IMR-90 (cell line): ENCODE measurements around the gene KCTD16. TPM values are rescaled to one million over a fixed set of nuclear protein-coding genes. Genes with fewer than 3 reads are reported as not detected.
A peak's percentile ranks its signal among the peaks of the same experiment; 100 is the strongest.

Source experiments
- ATAC-seq: fragments of 200-7000 bp; cut with Tn5 transposase; 2 replicates; pipeline ENCODE4 v1.9.1; 2020; ENCODE audit warnings: low read depth, mild to moderate bottlenecking, moderate library complexity
- BruUV-seq: library from RNA; stranded (reverse); fragments of 400-500 nt; replicated peaks from 2 replicates; lab custom pipeline; 2021; lab: Mats Ljungman, UMichigan
- CTCF ChIA-PET: fragments of 300-600 bp; formaldehyde crosslinking; extraction: SDS; loops from one replicate; lab custom pipeline; 2021; ENCODE audit warnings: antibody characterized with exemption; lab: Yijun Ruan, JAX
- POLR2A ChIA-PET: fragments of 300-600 bp; sonication (Branson Sonifier 250); formaldehyde crosslinking; loops from one replicate; lab custom pipeline; 2022; ENCODE audit warnings: antibody characterized with exemption; ENCODE audit not compliant: unreplicated experiment; lab: Charles Lee
- DNase-seq: peaks from one replicate; pipeline ENCODE4 v3.0.0; 2013
- H2AFZ ChIP-seq: replicated peaks from 2 replicates; pipeline ENCODE3; 2013; ENCODE audit warnings: low read length, mild to moderate bottlenecking; ENCODE audit not compliant: poor library complexity
- H2AK5ac ChIP-seq: 2 replicates; pipeline ENCODE4 v1.6.1; 2013; ENCODE audit warnings: low read depth, low read length, inconsistent platforms
- H2AK9ac ChIP-seq: replicated peaks from 2 replicates; pipeline ENCODE3; 2013; ENCODE audit warnings: mild to moderate bottlenecking, low read depth, low read length, moderate library complexity; ENCODE audit not compliant: poor library complexity
- H2BK120ac ChIP-seq: 2 replicates; pipeline ENCODE4 v1.6.1; 2013; ENCODE audit warnings: low read depth, low read length, inconsistent platforms
- H2BK15ac ChIP-seq: 3 replicates; pipeline ENCODE4 v1.6.1; 2013; ENCODE audit warnings: low read depth, low read length, inconsistent platforms
- H2BK20ac ChIP-seq: 2 replicates; pipeline ENCODE4 v1.6.1; 2013; ENCODE audit warnings: low read depth, mild to moderate bottlenecking, inconsistent platforms, low read length, moderate library complexity
- H2BK5ac ChIP-seq: 2 replicates; pipeline ENCODE4 v1.6.1; 2013; ENCODE audit warnings: mild to moderate bottlenecking, low read depth, low read length, inconsistent platforms; ENCODE audit not compliant: poor library complexity, severe bottlenecking
- H3K14ac ChIP-seq: replicated peaks from 2 replicates; pipeline ENCODE4 v1.6.1; 2013; ENCODE audit warnings: low read depth, low read length, inconsistent platforms
- H3K18ac ChIP-seq: 2 replicates; pipeline ENCODE4 v1.6.1; 2013; ENCODE audit warnings: low read depth, low read length, control low read depth
- H3K23ac ChIP-seq: 2 replicates; pipeline ENCODE4 v1.6.1; 2013; ENCODE audit warnings: low read depth, low read length, inconsistent platforms
- H3K27ac ChIP-seq: 2 replicates; pipeline ENCODE4 v1.5.1; 2013; ENCODE audit warnings: mild to moderate bottlenecking, control low read depth, low read length; ENCODE audit not compliant: insufficient read depth
- H3K27me3 ChIP-seq: 2 replicates; pipeline ENCODE4 v1.6.1; 2013; ENCODE audit warnings: low read length; ENCODE audit not compliant: control insufficient read depth, insufficient read depth
- H3K36me3 ChIP-seq: 2 replicates; pipeline ENCODE4 v1.6.1; 2013; ENCODE audit warnings: low read length, mixed read lengths; ENCODE audit not compliant: control insufficient read depth, insufficient read depth
- H3K4ac ChIP-seq: 2 replicates; pipeline ENCODE4 v1.6.1; 2013; ENCODE audit warnings: low read depth, low read length, inconsistent platforms
- H3K4me1 ChIP-seq: 2 replicates; pipeline ENCODE4 v1.6.1; 2013; ENCODE audit warnings: low read length, mixed read lengths; ENCODE audit not compliant: control insufficient read depth, insufficient read depth
- H3K4me2 ChIP-seq: 2 replicates; pipeline ENCODE4 v1.6.1; 2013; ENCODE audit warnings: low read depth, mild to moderate bottlenecking, control low read depth, low read length, moderate library complexity
- H3K4me3 ChIP-seq: 2 replicates; pipeline ENCODE4 v1.5.1; 2013; ENCODE audit warnings: low read depth, mild to moderate bottlenecking, control low read depth, low read length, moderate library complexity; ENCODE audit not compliant: insufficient read depth
- H3K56ac ChIP-seq: 2 replicates; pipeline ENCODE4 v1.6.1; 2013; ENCODE audit warnings: low read length, inconsistent platforms; ENCODE audit not compliant: insufficient read depth; ENCODE audit errors: extremely low read depth
- H3K79me1 ChIP-seq, 2 experiments: 2 replicates each; pipeline ENCODE4 v1.6.1; 2013; ENCODE audit warnings: low read length in 2 of 2, inconsistent platforms in 1 of 2, low read depth in 1 of 2
- H3K9ac ChIP-seq: 2 replicates; pipeline ENCODE4 v1.6.1; 2013; ENCODE audit warnings: low read depth, low read length, control low read depth
- H3K9me1 ChIP-seq: 2 replicates; pipeline ENCODE4 v1.6.1; 2013; ENCODE audit warnings: low read length, inconsistent platforms; ENCODE audit not compliant: insufficient read depth
- H3K9me3 ChIP-seq: 2 replicates; pipeline ENCODE4 v1.6.1; 2013; ENCODE audit warnings: low read length; ENCODE audit not compliant: control insufficient read depth, insufficient read depth
- H4K20me1 ChIP-seq: 2 replicates; pipeline ENCODE4 v1.6.1; 2013; ENCODE audit warnings: low read length, inconsistent platforms; ENCODE audit not compliant: insufficient read depth
- H4K5ac ChIP-seq: 2 replicates; pipeline ENCODE4 v1.6.1; 2013; ENCODE audit warnings: mild to moderate bottlenecking, low read depth, low read length, control low read depth
- H4K8ac ChIP-seq, 2 experiments: 2 replicates each; pipeline ENCODE4 v1.6.1; 2013; ENCODE audit warnings: low read depth in 2 of 2, low read length in 2 of 2, control low read depth in 1 of 2, inconsistent platforms in 1 of 2
- H4K91ac ChIP-seq: 2 replicates; pipeline ENCODE4 v1.6.1; 2013; ENCODE audit warnings: low read depth, low read length, inconsistent platforms; ENCODE audit not compliant: insufficient read depth
- CEBPB ChIP-seq: IDR thresholded peaks from 2 replicates; pipeline ENCODE4 v1.6.1; 2012; ENCODE audit warnings: low read depth, low read length, improper control_type of control experiment
- FOS ChIP-seq: fragments of 150-350 bp; IDR thresholded peaks from 2 replicates; pipeline ENCODE4 v1.6.1; 2016; ENCODE audit warnings: low read depth, low read length
- WGBS, 2 experiments: methylation state at CpG; one replicate each; pipeline versions ENCODE4 v1.1.5 to v1.1.7; 2013; ENCODE audit warnings: missing lambda C conversion rate in 2 of 2; ENCODE audit not compliant: insufficient read length in 1 of 2; ENCODE audit errors: extremely low coverage in 2 of 2; 5-methylcytosine and 5-hydroxymethylcytosine counted together
- dilution Hi-C: fragments of 300-500 bp; cut with HindIII; formaldehyde crosslinking; loops from one replicate; pipeline ENCODE4 v1.14.3; 2018; ENCODE audit warnings: low sequenced_read_pairs; ENCODE audit not compliant: unreplicated experiment
- in situ Hi-C: fragments of 300-500 bp; cut with MboI; formaldehyde crosslinking; loops from 3 replicates; pipeline ENCODE4 v1.14.3; 2019; ENCODE audit warnings: low sequenced_read_pairs, inconsistent platforms, mixed read lengths
- intact Hi-C: fragments of 100-400 bp; cut with micrococcal nuclease; formaldehyde crosslinking; loops from 2 replicates; pipeline ENCODE4 v1.10.0; 2022
- polyA plus RNA-seq, 3 experiments: library from polyadenylated mRNA; depleted of rRNA; stranded (reverse); fragments of >200 nt; gene quantifications; 2 replicates each; pipeline ENCODE4 v1.2.3, GENCODE V29; 2012; ENCODE audit warnings: low replicate concordance in 1 of 3
- total RNA-seq: library from RNA; depleted of rRNA; stranded (reverse); fragments of >200 nt; gene quantifications from 2 replicates; pipeline ENCODE4 v1.2.3, GENCODE V29; 2012

The KCTD16 gene
- total and polyA plus RNA-seq, 2 of the 4 experiments (the other 2 are of a cell fraction): 0.43 to 1.1 TPM

DNA sequence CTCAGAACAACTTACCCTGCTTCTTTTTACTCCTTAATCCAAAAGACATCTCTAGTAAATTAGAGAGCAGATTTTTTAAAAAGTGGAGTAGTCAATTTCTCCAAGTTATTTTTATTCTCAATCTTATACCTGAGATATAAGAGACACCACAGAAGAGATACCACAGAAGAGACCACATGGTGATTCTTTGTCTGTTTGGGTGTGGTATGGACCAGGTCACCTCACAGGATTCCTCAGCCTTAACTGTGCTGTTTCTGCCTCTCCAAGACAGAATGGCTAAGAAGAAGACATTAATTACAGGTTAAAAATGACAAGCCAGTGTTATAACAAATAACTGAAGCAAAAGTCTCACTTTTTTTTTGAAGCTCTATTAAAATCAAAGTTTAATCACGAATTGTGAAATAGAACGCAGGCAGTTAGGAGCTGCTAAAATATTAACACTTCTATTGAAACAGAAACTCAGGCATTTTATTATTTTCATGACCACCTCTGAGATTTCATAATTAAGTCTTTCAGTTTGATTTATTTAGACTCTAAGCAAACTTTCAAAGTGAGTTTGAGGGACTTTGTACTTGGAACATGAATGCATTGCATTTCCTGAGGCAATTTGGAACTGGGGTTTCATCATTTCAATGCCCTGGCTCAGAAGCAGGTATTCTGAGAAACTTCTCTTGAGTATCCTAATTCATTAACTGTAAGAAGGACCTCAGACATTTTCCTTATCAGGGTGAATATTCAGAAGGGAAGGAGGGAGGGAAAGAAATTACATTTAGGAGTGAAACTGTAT, 280.7 kb downstream of the KCTD16 start:
- H3K4me2 ChIP-seq: no peak overlapping the region
- no peaks in the 10 kb centered on the region for H3K79me1 ChIP-seq
- no peaks in the 10 kb centered on the region for H3K36me3 ChIP-seq
- no peak overlapping the region for H2BK5ac ChIP-seq
- in situ Hi-C loops (no loop called here), dilution Hi-C loops (no loop called here), intact Hi-C loops (no loop called here)
- H3K27ac ChIP-seq: no peak overlapping the region
- no peak overlapping the region for H3K23ac ChIP-seq
- H3K56ac ChIP-seq: no peak overlapping the region
- H4K5ac ChIP-seq: no peak overlapping the region
- H3K4me1 ChIP-seq: no peaks in the 10 kb centered on the region
- H3K9me3 ChIP-seq: no peaks in the 10 kb centered on the region
- no peak overlapping the region for H3K14ac ChIP-seq
- DNase-seq: no peak
- BruUV-seq: no TSS peak
- no peaks in the 10 kb centered on the region for H4K20me1 ChIP-seq
- no peak overlapping the region for H2AFZ ChIP-seq
- no peak for TF ChIP-seq FOS
- 0 out of 2 replicates have a peak, but pooled peaks have one; percentile 0 for TF ChIP-seq CEBPB
- H4K91ac ChIP-seq: no peak overlapping the region
- H3K9ac ChIP-seq: no peak overlapping the region
- ChIA-PET CTCF (no interaction called here), POLR2A (no interaction called here)
- no CpG with 5 or more reads among the region's 2 CpGs for WGBS, 2 experiments
- H4K8ac ChIP-seq: no peak overlapping the region
- H2BK120ac ChIP-seq: no peak overlapping the region
- H2BK15ac ChIP-seq: no peak overlapping the region
- H3K4me3 ChIP-seq: no peak overlapping the region
- H2AK5ac ChIP-seq: no peak overlapping the region
- H3K27me3 ChIP-seq: no peaks in the 10 kb centered on the region
- H3K4ac ChIP-seq: no peak overlapping the region
- ATAC-seq: no peak
- no peak overlapping the region for H2AK9ac ChIP-seq
- H2BK20ac ChIP-seq: no peak overlapping the region
- H3K9me1 ChIP-seq: no peaks in the 10 kb centered on the region
- no peak overlapping the region for H3K18ac ChIP-seq
